Trophoblast cell (in vitro differentiated cells and primary cell): ENCODE data around the gene MMP14.

Experiments
- DNase-seq, 2 donors: peaks; one replicate each; pipeline ENCODE4 v3.0.0-alpha.2; 2016
- H2AFZ ChIP-seq: 2 replicates; pipeline ENCODE4 v1.6.1; 2013; ENCODE audit warnings: low read length, moderate library complexity, mild to moderate bottlenecking; ENCODE audit not compliant: insufficient read depth, poor library complexity
- H2AK5ac ChIP-seq: 2 replicates; pipeline ENCODE4 v1.6.1; 2013; ENCODE audit warnings: mild to moderate bottlenecking, low read length
- H2BK120ac ChIP-seq: 2 replicates; pipeline ENCODE4 v1.6.1; 2013; ENCODE audit warnings: low read length, mild to moderate bottlenecking, moderate library complexity; ENCODE audit not compliant: insufficient read depth, poor library complexity
- H2BK12ac ChIP-seq: 2 replicates; pipeline ENCODE4 v1.6.1; 2013; ENCODE audit warnings: mild to moderate bottlenecking, low read length, moderate library complexity
- H2BK5ac ChIP-seq: 2 replicates; pipeline ENCODE4 v1.6.1; 2013; ENCODE audit warnings: low read length, low read depth, moderate library complexity, mild to moderate bottlenecking; ENCODE audit not compliant: poor library complexity
- H3K14ac ChIP-seq: 2 replicates; pipeline ENCODE4 v1.6.1; 2013; ENCODE audit warnings: mild to moderate bottlenecking, low read length
- H3K18ac ChIP-seq: 2 replicates; pipeline ENCODE4 v1.6.1; 2013; ENCODE audit warnings: mild to moderate bottlenecking, low read length
- H3K23ac ChIP-seq: 2 replicates; pipeline ENCODE4 v1.6.1; 2013; ENCODE audit warnings: low read length
- H3K27ac ChIP-seq: 2 replicates; pipeline ENCODE4 v1.5.1; 2013; ENCODE audit warnings: low read depth, mild to moderate bottlenecking, inconsistent platforms, low read length, moderate library complexity
- H3K27me3 ChIP-seq: 2 replicates; pipeline ENCODE4 v1.6.1; 2013; ENCODE audit warnings: inconsistent platforms, mild to moderate bottlenecking, low read length, moderate library complexity; ENCODE audit not compliant: insufficient read depth
- H3K36me3 ChIP-seq, 2 experiments: 1 replicate in 1 of 2; 2 replicates in 1 of 2; pipeline ENCODE4 v1.6.1; 2013; ENCODE audit warnings: low read length in 2 of 2, mild to moderate bottlenecking in 2 of 2, moderate library complexity in 1 of 2; ENCODE audit not compliant: insufficient read depth in 2 of 2, control insufficient read depth in 1 of 2
- H3K4ac ChIP-seq: 2 replicates; pipeline ENCODE4 v1.6.1; 2013; ENCODE audit warnings: low read depth, mild to moderate bottlenecking, low read length, moderate library complexity
- H3K4me1 ChIP-seq, 2 experiments: 1 replicate in 1 of 2; 2 replicates in 1 of 2; pipeline ENCODE4 v1.6.1; 2013; ENCODE audit warnings: low read length in 2 of 2, mild to moderate bottlenecking in 2 of 2, moderate library complexity in 1 of 2; ENCODE audit not compliant: insufficient read depth in 2 of 2, control insufficient read depth in 1 of 2
- H3K4me2 ChIP-seq: 2 replicates; pipeline ENCODE4 v1.6.1; 2013; ENCODE audit warnings: inconsistent platforms, mild to moderate bottlenecking, low read length, moderate library complexity
- H3K4me3 ChIP-seq: 2 replicates; pipeline ENCODE4 v1.5.1; 2013; ENCODE audit warnings: mild to moderate bottlenecking, low read depth, low read length, inconsistent platforms
- H3K79me1 ChIP-seq: one replicate; pipeline ENCODE4 v1.6.1; 2013; ENCODE audit warnings: low read length
- H3K79me2 ChIP-seq: 2 replicates; pipeline ENCODE4 v1.6.1; 2013; ENCODE audit warnings: low read length, mild to moderate bottlenecking; ENCODE audit not compliant: control insufficient read depth, insufficient read depth, poor library complexity
- H3K9ac ChIP-seq: 2 replicates; pipeline ENCODE4 v1.6.1; 2013; ENCODE audit warnings: mild to moderate bottlenecking, low read length
- H3K9me3 ChIP-seq: 2 replicates; pipeline ENCODE4 v1.6.1; 2013; ENCODE audit warnings: low read depth, mild to moderate bottlenecking, control low read depth, inconsistent platforms, low read length; ENCODE audit not compliant: insufficient read depth
- H4K12ac ChIP-seq: 2 replicates; pipeline ENCODE4 v1.6.1; 2013; ENCODE audit warnings: low read depth, mild to moderate bottlenecking, low read length, moderate library complexity
- H4K8ac ChIP-seq: 2 replicates; pipeline ENCODE4 v1.6.1; 2013; ENCODE audit warnings: low read depth, mild to moderate bottlenecking, low read length, moderate library complexity
- H4K91ac ChIP-seq: one replicate; pipeline ENCODE4 v1.6.1; 2013; ENCODE audit warnings: low read depth, mild to moderate bottlenecking, low read length, moderate library complexity
- WGBS: extraction: QIAGEN DNeasy Blood & Tissue Kit; methylation state at CpG from one replicate; pipeline ENCODE4 v1.1.7; 2013; ENCODE audit warnings: missing lambda C conversion rate; ENCODE audit not compliant: insufficient read length, insufficient coverage; ENCODE audit errors: extremely low coverage; 5-methylcytosine and 5-hydroxymethylcytosine counted together

Gene MMP14

GRCh38 chr14:22808388-22809209 is 27.8 kb upstream of the MMP14 start:
- H3K9me3 ChIP-seq, result peaks cover 1% of the 10 kb centered on the region
- H3K4me1 ChIP-seq, result peaks cover 3 to 15% of the 10 kb centered on the region in 2 experiments
- H2BK120ac ChIP-seq, result no peak overlapping the region
- H3K4ac ChIP-seq, result no peak overlapping the region
- H4K8ac ChIP-seq, result no peak overlapping the region
- DNase-seq, result no peak
- no peak overlapping the region for H3K4me3 ChIP-seq
- peak overlapping the region; percentile 21 for H4K91ac ChIP-seq
- H3K36me3 ChIP-seq, result no peaks in the 10 kb centered on the region
- H2AFZ ChIP-seq, result no peak overlapping the region
- H3K9ac ChIP-seq, result no peak overlapping the region
- H4K12ac ChIP-seq, result no peak overlapping the region
- no peak overlapping the region for H3K23ac ChIP-seq
- H3K4me2 ChIP-seq, result no peak overlapping the region
- H3K18ac ChIP-seq, result no peak overlapping the region
- no peak overlapping the region for H3K14ac ChIP-seq
- H2BK12ac ChIP-seq, result no peak overlapping the region
- H2AK5ac ChIP-seq, result no peak overlapping the region
- H2BK5ac ChIP-seq, result no peak overlapping the region
- H3K27me3 ChIP-seq, result no peaks in the 10 kb centered on the region
- no CpG with 5 or more reads among the region's 5 CpGs for WGBS
- H3K79me2 ChIP-seq, result peaks cover 2% of the 10 kb centered on the region
- H3K79me1 ChIP-seq, result peaks cover 11% of the 10 kb centered on the region
- no peak overlapping the region for H3K27ac ChIP-seq

GRCh38 chr14:22811722-22812121 is 24.7 kb upstream of the MMP14 start:
- H3K79me1 ChIP-seq, result peaks cover 14% of the 10 kb centered on the region
- peaks cover 13 to 26% of the 10 kb centered on the region in 2 experiments for H3K4me1 ChIP-seq
- no peak overlapping the region for H3K4me2 ChIP-seq
- no peak overlapping the region for H2BK120ac ChIP-seq
- no peak overlapping the region for H3K4ac ChIP-seq
- H3K18ac ChIP-seq, result no peak overlapping the region
- no peak overlapping the region for H4K8ac ChIP-seq
- H3K4me3 ChIP-seq, result no peak overlapping the region
- H3K27me3 ChIP-seq, result no peaks in the 10 kb centered on the region
- no peak overlapping the region for H3K27ac ChIP-seq
- H2BK5ac ChIP-seq, result no peak overlapping the region
- no peaks in the 10 kb centered on the region for H3K36me3 ChIP-seq
- H3K9ac ChIP-seq, result no peak overlapping the region
- no peak overlapping the region for H2AFZ ChIP-seq
- H4K91ac ChIP-seq, result no peak overlapping the region
- no peak overlapping the region for H2AK5ac ChIP-seq
- H3K79me2 ChIP-seq, result peaks cover 5% of the 10 kb centered on the region
- H3K23ac ChIP-seq, result no peak overlapping the region
- H4K12ac ChIP-seq, result no peak overlapping the region
- H3K14ac ChIP-seq, result no peak overlapping the region
- H3K9me3 ChIP-seq, result no peaks in the 10 kb centered on the region
- WGBS, result no CpG with 5 or more reads among the region's 2 CpGs
- DNase-seq, result peak in 1 of 2 donors; percentile 52
- no peak overlapping the region for H2BK12ac ChIP-seq

- Histone ChIP-seq H3K23ac (no peak overlapping the region), H4K91ac (no peak overlapping the region), H3K4me3 (no peak overlapping the region), H3K27ac (no peak overlapping the region), H2BK12ac (no peak overlapping the region), H4K12ac (no peak overlapping the region), H3K4ac (no peak overlapping the region), H3K14ac (no peak overlapping the region), H3K9ac (no peak overlapping the region), H3K79me2 (peaks cover 4% of the 10 kb centered on the region), H3K36me3 (no peaks in the 10 kb centered on the region), H3K79me1 (peaks cover 11% of the 10 kb centered on the region), H3K9me3 (no peaks in the 10 kb centered on the region), H2BK120ac (no peak overlapping the region), H3K4me2 (no peak overlapping the region), H3K27me3 (no peaks in the 10 kb centered on the region), H2AFZ (no peak overlapping the region), H4K8ac (no peak overlapping the region), H3K18ac (no peak overlapping the region), H2BK5ac (no peak overlapping the region), H2AK5ac (no peak overlapping the region), H3K4me1 (peaks cover 10 to 20% of the 10 kb centered on the region in 2 experiments)
- DNase-seq, result no peak
- WGBS, result no CpG with 5 or more reads among the region's 4 CpGs
Measured at GRCh38 chr14:22812744-22813143, 23.6 kb upstream of the MMP14 start.

DNA sequence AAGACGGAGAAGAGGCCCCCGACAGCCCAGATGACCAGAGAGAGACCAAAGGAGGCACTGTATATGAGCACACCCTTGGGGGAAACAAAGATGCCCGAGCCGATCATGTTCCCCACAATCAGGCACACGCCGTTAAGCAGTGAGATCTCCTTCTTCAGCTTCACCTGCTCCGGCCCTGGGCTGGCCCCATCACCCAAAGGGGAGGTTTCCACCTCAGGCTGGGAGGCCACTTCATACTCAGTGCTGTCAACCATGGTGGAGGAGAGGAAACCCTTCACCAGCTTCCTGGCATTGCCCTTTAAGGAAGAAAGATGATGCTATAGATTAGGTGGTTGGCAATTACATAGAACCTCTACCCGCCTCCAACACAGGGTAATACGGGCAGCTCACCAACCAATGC is 23.2 kb upstream of the MMP14 start:
- DNase-seq, result no peak
- no peak overlapping the region for H3K27ac ChIP-seq
- H4K91ac ChIP-seq, result no peak overlapping the region
- H2AFZ ChIP-seq, result no peak overlapping the region
- no peak overlapping the region for H4K8ac ChIP-seq
- H3K18ac ChIP-seq, result no peak overlapping the region
- no peak overlapping the region for H2BK12ac ChIP-seq
- peaks cover 13 to 21% of the 10 kb centered on the region in 2 experiments for H3K4me1 ChIP-seq
- H3K27me3 ChIP-seq, result no peaks in the 10 kb centered on the region
- H3K9ac ChIP-seq, result no peak overlapping the region
- H3K4me2 ChIP-seq, result no peak overlapping the region
- H3K4me3 ChIP-seq, result no peak overlapping the region
- H2AK5ac ChIP-seq, result no peak overlapping the region
- H3K36me3 ChIP-seq, result no peaks in the 10 kb centered on the region
- H3K9me3 ChIP-seq, result no peaks in the 10 kb centered on the region
- peaks cover 3% of the 10 kb centered on the region for H3K79me2 ChIP-seq
- no peak overlapping the region for H2BK120ac ChIP-seq
- no peak overlapping the region for H3K4ac ChIP-seq
- H3K79me1 ChIP-seq, result peaks cover 13% of the 10 kb centered on the region
- H2BK5ac ChIP-seq, result no peak overlapping the region
- H4K12ac ChIP-seq, result no peak overlapping the region
- no peak overlapping the region for H3K14ac ChIP-seq
- H3K23ac ChIP-seq, result no peak overlapping the region
- WGBS, result no CpG with 5 or more reads among the region's 9 CpGs
